Activated CD4-positive, alpha-beta T cell treated with anti-CD3 and anti-CD28 coated beads, Interleukin-2, Interleukin-4, amounts not matched to agents 100 ng/mL and 50 ng/mL, durations not matched to agents 16 hours and 8 hours (primary cell): ENCODE measurements around the gene CDK13.

Source experiments
- DNase-seq: peaks from one replicate; pipeline ENCODE4 v3.0.0-alpha.2; 2020; ENCODE audit warnings: low spot score

CDK13 gene

GRCh38 chr7:40008223-40008815, 58.3 kb downstream of the CDK13 start:
- DNase-seq: no peak

GRCh38 chr7:40009301-40009700, 59.2 kb downstream of the CDK13 start:
- no peak for DNase-seq

- DNase-seq: no peak
These were observed 64.3 kb downstream of the CDK13 start for GRCh38 chr7:40014376-40014775.

DNA sequence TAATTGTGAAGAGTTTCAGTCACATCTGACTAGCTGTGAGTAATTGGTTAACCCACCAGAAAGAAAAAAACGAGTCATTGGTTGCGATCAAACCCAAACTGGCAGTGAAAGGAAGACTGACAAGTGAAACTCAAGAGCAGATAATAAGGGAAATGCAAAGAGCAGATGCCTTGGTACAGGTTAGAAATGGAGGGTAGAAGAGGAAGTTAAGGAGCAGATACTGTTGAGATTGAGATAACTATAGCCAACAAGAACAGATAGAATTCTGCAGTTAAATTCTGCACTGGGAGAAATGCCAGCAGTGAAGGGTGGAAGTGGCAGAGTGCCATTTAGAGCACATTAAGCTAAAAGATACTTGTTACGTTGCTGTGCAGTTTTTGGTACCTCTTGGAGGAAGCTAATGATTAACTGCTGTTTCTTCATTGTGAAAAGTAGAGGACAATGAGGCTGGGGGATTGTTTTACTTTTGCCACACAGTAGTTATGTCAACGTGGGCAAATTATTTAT, 65.8 kb downstream of the CDK13 start:
- peak; percentile 47 for DNase-seq

- DNase-seq: no peak
These were observed 69.5 kb downstream of the CDK13 start for GRCh38 chr7:40019558-40019957.

- no peak for DNase-seq
These were observed 74.0 kb downstream of the CDK13 start for GRCh38 chr7:40024048-40024447.

DNA sequence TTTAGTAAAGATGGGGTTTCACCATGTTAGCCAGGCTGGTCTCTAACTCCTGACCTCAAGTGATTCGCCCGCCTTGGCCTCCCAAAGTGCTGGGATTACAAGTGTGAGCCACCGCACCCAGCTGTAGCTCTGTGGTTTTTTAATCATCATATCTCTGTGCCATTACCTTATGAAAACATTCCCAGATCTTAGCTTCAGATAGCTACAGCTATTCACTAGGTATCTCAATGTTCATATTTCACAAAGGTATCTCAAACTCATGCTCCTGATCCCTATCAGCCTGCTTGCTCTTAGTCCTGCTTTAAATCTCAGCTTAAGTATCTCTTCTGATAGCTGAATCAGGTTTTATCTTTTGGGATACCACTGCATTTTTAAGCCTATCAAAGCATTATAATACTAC, 74.8 kb downstream of the CDK13 start:
- no peak for DNase-seq

GRCh38 chr7:40027545-40027944, 77.5 kb downstream of the CDK13 start:
- no peak for DNase-seq

GRCh38 chr7:40033826-40034225, 83.8 kb downstream of the CDK13 start:
- no peak for DNase-seq

GRCh38 chr7:40041456-40041855, 91.4 kb downstream of the CDK13 start:
- DNase-seq: no peak

GRCh38 chr7:40043164-40043563, 93.1 kb downstream of the CDK13 start:
- DNase-seq: no peak

GRCh38 chr7:40047661-40048060, 97.6 kb downstream of the CDK13 start:
- DNase-seq: no peak

DNA sequence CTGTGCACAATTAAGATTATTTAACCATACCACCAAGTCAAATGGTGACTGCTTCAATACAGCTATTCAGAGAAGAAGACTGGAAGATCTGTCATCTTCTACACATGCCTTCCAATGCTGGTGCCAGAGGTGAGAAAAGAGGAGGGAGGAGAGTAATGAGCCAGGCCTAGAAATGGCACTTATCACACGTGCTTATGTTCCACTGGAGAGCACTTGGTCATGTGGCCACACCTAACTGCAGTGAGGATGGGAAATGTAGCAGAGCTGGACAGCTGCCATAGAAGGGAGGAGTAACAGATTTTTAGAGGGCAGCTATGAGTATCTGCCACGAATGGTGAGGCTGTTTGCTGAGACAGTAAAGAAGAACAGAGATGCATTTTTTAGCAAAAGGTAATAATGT, 107.2 kb downstream of the CDK13 start:
- no peak for DNase-seq

DNA sequence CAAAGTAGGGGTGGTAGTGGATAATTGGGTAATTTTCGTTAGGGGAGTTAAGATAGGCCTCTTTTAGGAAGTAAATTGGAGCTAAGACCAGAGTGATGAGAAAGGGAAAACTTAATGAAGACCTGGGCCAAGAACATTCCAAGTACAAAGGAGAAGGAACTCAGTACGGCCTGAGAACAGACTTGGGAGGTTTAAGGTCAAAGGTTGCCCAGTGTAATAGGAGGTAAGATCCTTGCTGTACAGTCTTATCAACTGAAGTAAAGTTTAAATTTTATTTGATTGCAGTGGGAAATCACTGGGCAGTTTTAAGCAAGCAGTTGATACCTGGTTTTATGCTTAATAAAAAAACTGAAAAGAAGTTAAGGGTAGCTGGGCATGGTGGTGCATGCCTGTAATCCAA, 108.0 kb downstream of the CDK13 start:
- DNase-seq: no peak

DNA sequence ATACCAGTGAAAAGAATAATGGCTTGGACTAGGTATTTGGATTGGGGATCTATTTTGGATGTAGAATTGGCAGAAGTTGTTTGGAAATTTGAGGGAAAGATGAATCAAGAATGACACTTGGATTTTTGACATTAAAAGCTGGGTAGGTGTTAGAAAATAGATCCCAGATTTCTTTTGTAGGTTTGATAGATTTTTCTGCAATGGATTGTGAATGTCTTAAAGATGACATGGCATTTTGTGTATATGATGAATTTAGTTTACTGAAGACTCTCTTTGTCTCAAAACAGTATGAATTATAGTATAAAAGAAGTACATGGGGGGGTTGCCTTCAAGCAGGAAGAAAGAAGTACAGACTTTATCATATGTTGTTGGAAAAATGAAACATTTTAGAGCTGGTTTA, 108.6 kb downstream of the CDK13 start:
- DNase-seq: no peak

DNA sequence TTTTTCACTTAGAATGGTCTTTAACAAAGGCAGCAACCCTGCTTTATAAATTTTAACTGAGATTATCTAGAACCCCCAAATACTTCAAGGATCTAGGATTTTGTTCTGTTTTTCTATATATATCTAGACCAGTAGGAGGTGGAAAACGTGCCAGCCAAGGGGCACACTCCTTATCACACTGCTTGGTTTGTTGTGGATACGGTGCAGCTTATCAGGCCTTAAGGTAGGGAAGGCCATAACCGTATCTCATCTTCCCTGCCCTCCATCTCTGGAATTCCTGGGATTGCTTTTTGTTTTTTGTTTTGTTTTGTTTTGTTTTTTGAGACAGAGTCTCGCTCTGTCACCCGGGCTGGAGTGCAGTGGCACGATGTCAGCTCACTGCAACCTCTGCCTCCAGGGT, 109.0 kb downstream of the CDK13 start:
- no peak for DNase-seq

- no peak for DNase-seq
These were observed 122.2 kb downstream of the CDK13 start for GRCh38 chr7:40072268-40072667.

DNA sequence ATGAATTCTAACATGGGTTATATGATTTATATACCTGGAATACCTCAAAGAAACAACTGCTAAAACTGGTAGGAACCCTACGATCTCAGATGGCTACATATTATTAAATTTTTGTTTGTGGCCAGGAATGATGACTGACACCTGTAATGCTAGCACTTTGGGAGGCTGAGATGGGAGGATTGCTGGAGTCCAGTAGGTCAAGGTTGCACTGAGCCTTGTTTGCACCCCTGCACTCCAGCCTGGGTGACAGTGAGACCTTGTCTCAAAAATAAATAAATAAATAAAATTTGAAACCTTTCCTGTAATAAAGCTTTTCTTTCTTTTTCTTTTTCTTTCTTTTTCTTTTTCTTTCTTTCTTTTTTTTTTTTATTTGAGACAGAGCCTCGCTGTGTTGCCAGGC, 123.2 kb downstream of the CDK13 start:
- no peak for DNase-seq

DNA sequence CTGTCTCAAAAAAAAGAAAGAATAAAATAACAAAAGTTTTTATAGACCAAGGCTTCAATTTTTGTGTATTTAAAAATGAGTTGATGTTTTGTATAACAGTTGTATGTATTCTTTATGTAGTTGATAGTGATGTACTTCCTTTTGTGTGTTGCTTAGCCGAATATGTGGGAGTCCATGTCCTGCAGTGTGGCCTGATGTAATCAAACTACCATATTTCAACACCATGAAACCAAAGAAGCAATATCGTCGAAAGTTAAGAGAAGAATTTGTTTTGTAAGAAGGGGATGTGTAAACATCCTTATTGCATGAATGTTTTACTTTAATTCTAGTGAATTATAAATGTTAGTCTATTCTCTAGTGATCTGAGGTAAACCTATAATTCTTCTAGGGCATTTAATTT, 127.8 kb downstream of the CDK13 start:
- DNase-seq: no peak

DNA sequence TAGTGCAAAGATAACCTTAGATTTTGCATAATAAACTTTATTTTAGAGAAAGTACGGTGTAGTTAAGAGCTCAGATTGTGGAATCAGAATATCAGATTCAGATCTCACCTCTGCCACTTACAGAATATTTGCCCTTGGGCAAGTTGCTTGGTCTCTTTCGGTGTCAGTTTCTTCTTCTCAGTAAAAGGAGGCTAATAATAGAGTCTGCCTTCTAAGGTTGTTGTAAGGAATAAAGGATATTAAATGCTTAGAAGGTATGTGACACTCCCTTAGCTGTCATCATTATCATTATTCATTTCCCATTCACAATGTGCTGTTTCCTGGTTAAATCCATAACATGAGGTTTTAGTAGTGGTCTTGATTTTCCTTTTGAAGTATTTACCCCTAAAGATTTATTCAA, 142.1 kb downstream of the CDK13 start:
- DNase-seq: no peak

GRCh38 chr7:40093631-40094350, 143.7 kb downstream of the CDK13 start:
- DNase-seq: no peak

- no peak for DNase-seq
These were observed 145.2 kb downstream of the CDK13 start for GRCh38 chr7:40095230-40095629.

- no peak for DNase-seq
These were observed 145.8 kb downstream of the CDK13 start for GRCh38 chr7:40095695-40096327.
